HG03095 (cell line): ENCODE results near the gene SKP2.
"Not testable (repeated sequence)": the region's sequence is repeated elsewhere in the genome, so short reads cannot be mapped to it uniquely, and the experiment has no call there.

Experiments
- ATAC-seq: cut with Tn5 transposase; IDR thresholded peaks from one replicate; pipeline ENCODE4 v1.9.1; 2021; ENCODE audit warnings: moderate library complexity; ENCODE audit not compliant: unreplicated experiment

The SKP2 gene

GRCh38 chr5:36198281-36198680 is 46.4 kb downstream of the SKP2 start:
- no peak for ATAC-seq

GRCh38 chr5:36198783-36199182 is 46.9 kb downstream of the SKP2 start:
- not testable (repeated sequence) for ATAC-seq

GRCh38 chr5:36199620-36200019 is 47.7 kb downstream of the SKP2 start:
- ATAC-seq = no peak

- ATAC-seq = no peak
These were observed 48.6 kb downstream of the SKP2 start for GRCh38 chr5:36200513-36200912.

- ATAC-seq = no peak
These were observed 50.6 kb downstream of the SKP2 start for GRCh38 chr5:36202521-36202961.

GRCh38 chr5:36205329-36205728 is 53.4 kb downstream of the SKP2 start:
- no peak for ATAC-seq

GRCh38 chr5:36206913-36207312 is 55.0 kb downstream of the SKP2 start:
- no peak for ATAC-seq

GRCh38 chr5:36208786-36209185 is 56.9 kb downstream of the SKP2 start:
- no peak for ATAC-seq

GRCh38 chr5:36209664-36210063 is 57.8 kb downstream of the SKP2 start:
- ATAC-seq = no peak

GRCh38 chr5:36214436-36214835 is 62.5 kb downstream of the SKP2 start:
- ATAC-seq = no peak

- no peak for ATAC-seq
These were observed 64.0 kb downstream of the SKP2 start for GRCh38 chr5:36215910-36216309.

GRCh38 chr5:36217567-36217966 is 65.7 kb downstream of the SKP2 start:
- no peak for ATAC-seq

GRCh38 chr5:36217988-36218387 is 66.1 kb downstream of the SKP2 start:
- ATAC-seq = no peak

GRCh38 chr5:36222620-36223019 is 70.7 kb downstream of the SKP2 start:
- ATAC-seq = no peak

GRCh38 chr5:36227046-36227445 is 75.1 kb downstream of the SKP2 start:
- ATAC-seq = no peak

- no peak for ATAC-seq
These were observed 76.6 kb downstream of the SKP2 start for GRCh38 chr5:36228505-36228904.

- no peak for ATAC-seq
These were observed 78.4 kb downstream of the SKP2 start for GRCh38 chr5:36230151-36230790.

- ATAC-seq = no peak
These were observed 80.6 kb downstream of the SKP2 start for GRCh38 chr5:36232533-36232932.
